RPMI7951 (cell line): ENCODE data around the gene BICD1. TPM values are rescaled to one million over a fixed set of nuclear protein-coding genes. Genes with fewer than 3 reads are reported as not detected.

ENCODE experiments used
- DNase-seq: peaks from one replicate; pipeline ENCODE4 v3.0.0-alpha.2; 2012; ENCODE audit warnings: low read depth
- total RNA-seq: library from RNA; depleted of rRNA; stranded (reverse); fragments of >200 nt; shearing (Covaris generic); gene quantifications from 2 replicates; pipeline ENCODE4 v1.2.3, GENCODE V29; 2014

The BICD1 gene
- total RNA-seq, 1 experiment from 2014 or later: 15.1 TPM

DNA sequence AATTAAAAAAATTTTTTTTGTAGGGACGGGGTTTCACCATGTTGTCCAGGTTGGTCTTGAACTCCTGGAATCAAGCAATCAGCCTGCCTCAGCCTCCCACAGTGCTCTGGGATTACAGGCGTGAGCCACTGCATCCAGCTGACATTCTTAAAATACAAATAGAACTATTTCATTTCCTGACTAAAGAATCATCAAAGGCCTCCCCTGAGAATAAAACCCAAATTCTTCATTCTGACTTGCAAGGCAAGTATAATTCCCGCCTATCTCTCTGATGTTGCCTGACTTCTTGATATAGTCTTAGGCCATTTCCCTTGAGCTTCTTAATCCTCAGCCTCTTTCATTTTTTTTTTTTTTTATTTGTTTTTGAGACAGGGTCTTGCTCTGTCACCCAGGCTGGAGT lies 4.4 kb upstream of the BICD1 start:
- no peak for DNase-seq

- DNase-seq: no peak
These were observed 1.9 kb upstream of the BICD1 start for GRCh38 chr12:32104572-32105355.

- no peak for DNase-seq
These were observed 596 bp upstream of the BICD1 start for GRCh38 chr12:32105986-32106516.

DNA sequence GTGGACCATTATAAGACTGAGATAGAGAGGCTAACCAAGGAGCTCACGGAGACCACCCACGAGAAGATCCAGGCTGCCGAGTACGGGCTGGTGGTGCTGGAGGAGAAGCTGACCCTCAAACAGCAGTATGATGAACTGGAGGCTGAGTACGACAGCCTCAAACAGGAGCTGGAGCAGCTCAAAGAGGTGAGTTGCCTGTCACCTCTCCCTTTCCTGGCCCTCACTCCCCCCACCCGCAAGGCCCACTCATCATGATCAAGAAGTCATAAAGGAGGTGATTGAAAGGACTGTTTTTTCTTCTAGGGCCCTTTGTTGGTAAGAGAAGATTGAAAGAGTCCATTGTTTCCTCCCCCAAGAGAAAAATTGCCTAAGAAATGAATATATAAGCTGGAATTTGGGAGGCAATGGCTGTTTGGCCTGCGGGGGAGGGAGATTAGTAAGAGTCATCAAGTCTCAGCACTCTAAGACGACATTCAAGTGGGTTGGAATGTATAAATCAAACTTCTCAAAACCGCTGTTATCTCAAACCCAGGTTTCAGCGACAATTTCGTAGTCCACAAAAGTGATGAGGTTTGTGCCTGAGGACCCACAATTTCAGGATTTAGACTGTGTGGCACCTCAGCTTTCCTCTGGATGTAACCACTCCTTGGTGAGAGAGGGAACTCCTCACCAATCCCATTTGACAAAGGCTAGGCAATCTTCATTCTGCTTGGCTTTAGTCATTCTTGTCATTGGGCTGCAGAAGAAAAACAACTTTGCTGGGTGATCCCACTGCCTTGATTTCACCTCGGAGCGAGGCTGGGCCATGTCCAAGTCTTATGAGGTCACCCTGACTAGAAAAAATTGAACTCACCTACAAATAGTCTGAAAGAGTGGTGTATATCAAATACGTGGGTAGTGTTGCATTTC lies 966 bp downstream of the BICD1 start:
- peak; percentile 68 for DNase-seq

DNA sequence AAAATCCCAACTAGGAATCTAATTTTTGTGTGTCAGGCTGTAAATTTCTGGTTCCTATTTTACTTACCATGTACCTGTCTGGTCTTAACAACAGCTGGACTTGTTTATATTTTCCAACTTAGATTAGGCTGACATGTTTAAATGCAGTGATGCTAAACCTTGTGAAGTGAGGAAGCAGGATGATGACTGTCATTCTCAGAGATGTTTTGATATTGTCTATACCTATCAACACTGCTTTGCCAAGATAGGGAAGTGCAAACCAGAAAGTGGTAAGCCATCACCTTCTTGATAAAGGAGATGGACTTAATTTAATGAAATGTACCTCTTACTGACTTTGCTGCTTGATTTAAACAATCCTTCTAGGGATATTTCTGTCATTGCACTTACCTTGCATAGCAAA lies 2.1 kb downstream of the BICD1 start:
- no peak for DNase-seq

- no peak for DNase-seq
These were observed 3.8 kb downstream of the BICD1 start for GRCh38 chr12:32110417-32110816.

GRCh38 chr12:32110942-32111341 lies 4.3 kb downstream of the BICD1 start:
- DNase-seq: no peak

- peak; percentile 98 for DNase-seq
These were observed 8.9 kb downstream of the BICD1 start for GRCh38 chr12:32115404-32116104.

- peak; percentile 64 for DNase-seq
These were observed 10.2 kb downstream of the BICD1 start for GRCh38 chr12:32116897-32117296.

GRCh38 chr12:32117316-32117715 lies 10.7 kb downstream of the BICD1 start:
- no peak for DNase-seq

GRCh38 chr12:32118806-32119205 lies 12.2 kb downstream of the BICD1 start:
- DNase-seq: no peak

- DNase-seq: no peak
These were observed 13.8 kb downstream of the BICD1 start for GRCh38 chr12:32120419-32120818.

DNA sequence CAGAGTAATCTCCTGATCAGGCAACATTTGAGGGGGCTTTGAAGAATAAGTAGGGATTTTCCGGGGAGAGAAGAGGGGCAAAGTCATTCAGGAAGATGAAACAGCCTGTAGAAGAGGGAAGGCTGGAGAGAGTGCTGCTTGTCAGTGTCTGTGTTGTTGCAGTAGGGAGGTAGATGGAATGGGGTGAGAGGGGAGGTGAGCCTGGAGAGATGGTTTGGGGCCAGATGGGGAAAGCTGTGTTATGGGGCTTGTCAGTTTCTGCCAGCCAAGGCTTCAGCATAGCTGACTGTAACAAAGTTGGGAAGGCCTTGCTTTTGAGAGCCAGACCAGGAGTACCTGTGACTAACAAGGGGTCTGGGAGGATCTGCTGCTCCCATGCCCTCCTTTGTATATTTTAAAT lies 18.0 kb downstream of the BICD1 start:
- DNase-seq: no peak

DNA sequence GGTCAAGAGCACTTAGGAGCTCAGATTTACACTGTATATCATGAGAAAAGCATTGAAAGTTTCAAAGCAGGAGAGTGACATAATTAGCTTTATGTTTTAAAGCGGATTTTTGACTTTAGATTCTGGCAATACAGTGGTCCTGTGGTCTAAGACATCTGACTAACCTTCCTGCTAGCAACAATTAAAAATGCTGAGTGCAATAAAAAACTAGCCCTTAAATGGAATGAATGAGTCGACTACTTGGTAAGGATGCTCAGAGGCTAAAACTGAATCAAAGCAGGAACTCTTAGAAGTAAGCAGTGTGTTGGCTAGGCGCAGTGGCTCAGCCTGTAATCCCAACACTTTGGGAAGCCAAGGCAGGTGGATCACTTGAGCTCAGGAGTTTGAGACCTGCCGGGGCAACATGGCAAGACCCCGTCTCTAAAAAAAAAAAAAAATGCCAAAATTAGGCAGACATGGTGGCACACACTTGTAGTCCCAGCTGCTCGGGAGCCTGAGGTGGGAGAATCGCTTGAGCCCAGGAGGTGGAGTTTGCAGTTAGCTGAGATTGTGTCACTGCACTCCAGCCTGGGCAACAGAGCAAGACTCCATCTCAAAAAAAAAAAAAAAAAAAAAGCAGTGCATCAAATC lies 18.9 kb downstream of the BICD1 start:
- DNase-seq: no peak

DNA sequence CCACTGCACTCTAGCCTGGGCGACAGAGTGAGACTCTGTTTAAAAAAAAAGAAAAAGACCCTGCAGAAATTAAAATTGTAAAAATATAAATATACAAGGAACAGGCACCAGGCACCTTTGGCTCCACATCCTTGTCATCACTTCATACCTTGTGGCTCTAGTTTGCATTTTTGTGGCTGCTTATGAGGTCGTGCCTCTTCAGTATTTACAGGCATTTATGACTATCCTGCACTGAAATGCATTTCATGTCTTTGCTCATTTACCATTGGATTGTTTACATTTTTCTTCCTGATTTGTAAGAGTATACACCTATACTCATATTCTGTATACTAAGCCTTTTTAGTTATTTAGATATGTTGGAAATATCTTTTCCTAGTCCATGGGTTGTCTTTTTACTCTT lies 20.1 kb downstream of the BICD1 start:
- DNase-seq: no peak

- DNase-seq: no peak
These were observed 25.0 kb downstream of the BICD1 start for GRCh38 chr12:32131666-32132065.

- peak; percentile 59 for DNase-seq
These were observed 27.6 kb downstream of the BICD1 start for GRCh38 chr12:32134101-32134888.

DNA sequence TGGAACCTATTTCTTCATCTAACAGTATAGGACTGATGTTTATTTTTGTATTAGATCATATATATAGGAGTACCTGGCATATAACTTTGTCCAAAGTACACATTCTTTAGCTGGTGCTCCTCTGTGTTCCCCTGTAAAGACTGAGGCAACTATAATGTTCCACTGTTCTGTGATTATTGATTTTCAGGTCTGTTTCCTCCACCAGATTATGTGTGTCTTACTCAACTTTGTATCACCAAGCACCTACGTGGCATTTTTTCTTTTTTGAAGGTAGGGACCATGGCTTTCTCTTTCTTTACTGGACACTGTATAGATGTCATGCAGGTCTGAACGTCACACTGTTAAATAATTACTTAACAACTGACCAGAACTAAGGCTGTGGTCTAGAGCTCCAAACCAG lies 29.3 kb downstream of the BICD1 start:
- no peak for DNase-seq

DNA sequence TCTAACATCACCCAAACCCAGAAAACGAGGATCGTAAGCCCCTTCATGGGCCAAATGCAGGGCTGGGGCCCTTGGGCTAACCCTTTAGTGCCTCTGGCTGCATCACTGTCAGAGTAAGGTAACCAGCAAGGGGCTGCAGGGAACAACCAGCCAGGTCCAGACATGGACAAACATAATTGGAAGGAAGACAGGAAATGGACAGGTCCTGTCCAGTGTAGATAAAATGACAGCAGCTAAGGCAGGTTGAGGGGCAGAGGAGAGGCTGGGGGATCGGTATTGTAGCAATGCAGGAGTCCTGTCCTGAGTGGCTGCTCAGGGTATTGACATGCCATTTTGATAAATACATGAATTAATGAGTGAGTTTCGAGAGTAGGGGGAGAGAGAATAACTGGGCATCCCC lies 29.8 kb downstream of the BICD1 start:
- DNase-seq: no peak

- peak; percentile 54 for DNase-seq
These were observed 32.4 kb downstream of the BICD1 start for GRCh38 chr12:32139064-32139421.

DNA sequence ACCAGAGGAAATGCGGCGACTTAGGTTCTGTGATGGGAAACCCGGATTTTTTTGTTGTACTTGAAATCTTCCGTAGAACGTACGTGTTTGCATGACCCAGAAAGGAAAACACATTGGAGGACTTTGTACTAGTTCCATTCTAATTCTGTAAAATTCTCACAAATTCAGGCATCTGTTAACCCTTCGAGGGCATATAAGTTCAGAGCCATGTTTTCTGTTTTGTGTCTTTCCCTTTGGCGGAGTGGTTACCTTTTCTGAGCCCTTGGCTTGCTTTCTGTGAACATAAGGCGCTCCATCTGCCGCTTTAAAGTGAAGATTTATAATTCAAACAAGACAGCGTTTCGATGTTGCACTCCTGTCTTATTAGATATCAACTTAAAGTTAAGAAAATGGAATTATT lies 34.2 kb downstream of the BICD1 start:
- DNase-seq: no peak
